Upper lobe of left lung (tissue), 4 donors: ENCODE data around the gene CAMK1D.

Experiments
- EP300 ChIP-seq, 4 donors: sonication (generic); formaldehyde crosslinking; IDR thresholded peaks; one replicate each; pipeline ENCODE4 v1.5.1; 2017; ENCODE audit warnings: antibody characterized with exemption in 4 of 4, control low read depth in 2 of 4
- POLR2A ChIP-seq, 4 donors: fragments of 450-650 bp; IDR thresholded peaks; one replicate each; pipeline ENCODE4 v1.5.1; 2016 to 2017; ENCODE audit warnings: antibody characterized with exemption in 4 of 4, mild to moderate bottlenecking in 2 of 4
- POLR2AphosphoS5 ChIP-seq, 2 donors: sonication (generic); formaldehyde crosslinking; IDR thresholded peaks; one replicate each; pipeline ENCODE4 v1.5.1; 2017; ENCODE audit warnings: antibody characterized with exemption in 2 of 2
- TF ChIP-seq, protein P1 (sequence below), 6 experiments: fragments of 450-650 bp in 4 of 6; fragments of 200-600 bp in 2 of 6; sonication (generic) in 2 of 6; IDR thresholded peaks; one replicate each; pipeline ENCODE4 v1.5.1; 2016 to 2019; ENCODE audit warnings: antibody characterized with exemption in 6 of 6

DNA sequence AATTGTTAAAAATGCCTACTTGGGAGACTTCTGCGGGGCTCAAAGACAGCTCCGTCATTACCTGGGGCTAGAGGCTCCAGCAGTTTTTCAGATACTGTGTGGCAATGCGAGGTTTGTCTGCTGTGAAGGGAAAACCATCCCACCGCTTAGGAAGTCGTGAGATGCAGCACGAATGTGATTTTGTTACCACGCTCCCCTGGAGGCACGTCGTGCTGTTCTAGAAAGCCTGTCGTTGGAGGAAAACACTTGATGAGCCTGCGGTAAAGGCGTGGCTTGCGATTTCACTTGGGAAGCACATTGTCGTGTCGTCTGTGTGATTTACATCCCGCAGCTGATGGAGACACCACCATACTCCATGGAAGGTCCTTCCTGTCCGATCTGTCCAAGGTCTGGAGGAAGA is 39.3 kb downstream of the CAMK1D start:
- TF ChIP-seq, protein P1, sequence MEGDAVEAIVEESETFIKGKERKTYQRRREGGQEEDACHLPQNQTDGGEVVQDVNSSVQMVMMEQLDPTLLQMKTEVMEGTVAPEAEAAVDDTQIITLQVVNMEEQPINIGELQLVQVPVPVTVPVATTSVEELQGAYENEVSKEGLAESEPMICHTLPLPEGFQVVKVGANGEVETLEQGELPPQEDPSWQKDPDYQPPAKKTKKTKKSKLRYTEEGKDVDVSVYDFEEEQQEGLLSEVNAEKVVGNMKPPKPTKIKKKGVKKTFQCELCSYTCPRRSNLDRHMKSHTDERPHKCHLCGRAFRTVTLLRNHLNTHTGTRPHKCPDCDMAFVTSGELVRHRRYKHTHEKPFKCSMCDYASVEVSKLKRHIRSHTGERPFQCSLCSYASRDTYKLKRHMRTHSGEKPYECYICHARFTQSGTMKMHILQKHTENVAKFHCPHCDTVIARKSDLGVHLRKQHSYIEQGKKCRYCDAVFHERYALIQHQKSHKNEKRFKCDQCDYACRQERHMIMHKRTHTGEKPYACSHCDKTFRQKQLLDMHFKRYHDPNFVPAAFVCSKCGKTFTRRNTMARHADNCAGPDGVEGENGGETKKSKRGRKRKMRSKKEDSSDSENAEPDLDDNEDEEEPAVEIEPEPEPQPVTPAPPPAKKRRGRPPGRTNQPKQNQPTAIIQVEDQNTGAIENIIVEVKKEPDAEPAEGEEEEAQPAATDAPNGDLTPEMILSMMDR (IDR thresholded peaks at IDR 0.05): no peak
- TF ChIP-seq EP300 (IDR thresholded peaks at IDR 0.05) (no peak), POLR2AphosphoS5 (IDR thresholded peaks at IDR 0.05) (no peak), POLR2A (IDR thresholded peaks at IDR 0.05) (no peak)
